ENCODE data around the gene DSC3. TPM values are rescaled to one million over a fixed set of nuclear protein-coding genes. Genes with fewer than 3 reads are reported as not detected.

Gene DSC3
- total and polyA plus RNA-seq, 2 experiments from 2014 or later, result 13.9 to 39.7 TPM

DNA sequence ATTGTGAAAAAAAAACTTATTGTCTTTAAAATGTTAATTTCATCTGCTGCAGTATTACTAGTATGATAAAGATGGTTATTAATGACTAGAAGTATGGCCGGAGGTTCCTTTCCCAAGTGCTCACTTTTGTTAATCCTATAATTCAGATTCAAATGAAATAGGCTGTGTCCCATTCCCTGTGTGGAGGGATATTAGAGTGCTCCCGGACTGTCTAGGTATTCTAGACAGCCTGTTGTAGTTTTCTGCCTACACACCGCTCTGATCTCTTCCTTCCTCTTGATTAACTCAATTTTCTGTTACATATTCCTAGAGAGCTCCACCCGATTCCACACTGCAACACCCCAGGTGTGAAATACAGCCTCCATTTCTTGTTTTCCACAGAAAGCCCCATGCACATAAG lies 15.4 kb upstream of the DSC3 start:
- TF ChIP-seq EZH2phosphoT487 (IDR thresholded peaks at IDR 0.05; ENCODE audit: low read depth, severe bottlenecking, unreplicated experiment) (no peak), EZH2 (IDR thresholded peaks at IDR 0.05; ENCODE audit: borderline replicate concordance) (no peak)
- TF ChIP-seq, protein P1, sequence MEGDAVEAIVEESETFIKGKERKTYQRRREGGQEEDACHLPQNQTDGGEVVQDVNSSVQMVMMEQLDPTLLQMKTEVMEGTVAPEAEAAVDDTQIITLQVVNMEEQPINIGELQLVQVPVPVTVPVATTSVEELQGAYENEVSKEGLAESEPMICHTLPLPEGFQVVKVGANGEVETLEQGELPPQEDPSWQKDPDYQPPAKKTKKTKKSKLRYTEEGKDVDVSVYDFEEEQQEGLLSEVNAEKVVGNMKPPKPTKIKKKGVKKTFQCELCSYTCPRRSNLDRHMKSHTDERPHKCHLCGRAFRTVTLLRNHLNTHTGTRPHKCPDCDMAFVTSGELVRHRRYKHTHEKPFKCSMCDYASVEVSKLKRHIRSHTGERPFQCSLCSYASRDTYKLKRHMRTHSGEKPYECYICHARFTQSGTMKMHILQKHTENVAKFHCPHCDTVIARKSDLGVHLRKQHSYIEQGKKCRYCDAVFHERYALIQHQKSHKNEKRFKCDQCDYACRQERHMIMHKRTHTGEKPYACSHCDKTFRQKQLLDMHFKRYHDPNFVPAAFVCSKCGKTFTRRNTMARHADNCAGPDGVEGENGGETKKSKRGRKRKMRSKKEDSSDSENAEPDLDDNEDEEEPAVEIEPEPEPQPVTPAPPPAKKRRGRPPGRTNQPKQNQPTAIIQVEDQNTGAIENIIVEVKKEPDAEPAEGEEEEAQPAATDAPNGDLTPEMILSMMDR (IDR thresholded peaks at IDR 0.05; ENCODE audit: poor library complexity), result no peak
- no peak for DNase-seq (ENCODE audit: low spot score)
- Histone ChIP-seq H3K4me3 (no peak overlapping the region), H3K27me3 (no peaks in the 10 kb centered on the region), H3K4me2 (no peak overlapping the region), H3K4me1 (ENCODE audit: insufficient read depth) (peaks cover 5% of the 10 kb centered on the region), H3K9me2 (replicated peaks; ENCODE audit: insufficient read depth) (no peaks in the 10 kb centered on the region), H4K20me1 (ENCODE audit: insufficient read depth, poor library complexity, severe bottlenecking) (no peaks in the 10 kb centered on the region), H3K36me3 (replicated peaks; ENCODE audit: insufficient read depth, low read depth) (no peaks in the 10 kb centered on the region), H3K79me2 (no peaks in the 10 kb centered on the region), H2AFZ (no peak overlapping the region), H3K27ac (no peak overlapping the region), H3K9me3 (ENCODE audit: low read depth) (no peaks in the 10 kb centered on the region)
- WGBS (ENCODE audit: low lambda C conversion rate, missing lambda C conversion rate), result 97% methylated on average over 4 of the region's 4 CpGs

DNA sequence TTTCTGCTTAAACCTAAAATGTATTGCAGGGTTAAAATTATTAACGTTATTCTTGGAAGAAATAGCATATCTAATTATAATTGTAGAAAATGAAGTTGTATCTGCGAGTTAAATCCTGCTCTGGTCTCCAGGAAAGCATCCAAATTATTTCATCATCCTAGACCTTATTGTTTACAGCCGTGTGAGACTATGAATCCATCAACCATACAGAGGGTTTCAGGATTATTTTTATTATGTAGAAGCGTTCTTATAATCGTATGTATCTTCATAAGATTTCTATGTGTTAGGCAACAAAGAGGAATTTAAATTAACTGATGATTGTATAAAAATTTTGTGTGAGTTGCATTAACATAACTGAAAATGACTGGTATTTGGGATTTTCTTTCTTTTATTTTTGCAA lies 14.5 kb upstream of the DSC3 start:
- no peak overlapping the region for H3K4me3 ChIP-seq
- 61% methylated on average over 5 of the region's 5 CpGs for WGBS (ENCODE audit: low lambda C conversion rate, missing lambda C conversion rate)
- DNase-seq (ENCODE audit: low spot score), result no peak
- H3K9me3 ChIP-seq (ENCODE audit: low read depth), result no peaks in the 10 kb centered on the region
- no peaks in the 10 kb centered on the region for H4K20me1 ChIP-seq (ENCODE audit: insufficient read depth, poor library complexity, severe bottlenecking)
- H3K27me3 ChIP-seq, result no peaks in the 10 kb centered on the region
- H3K79me2 ChIP-seq, result no peaks in the 10 kb centered on the region
- H3K4me2 ChIP-seq, result no peak overlapping the region
- no peak overlapping the region for H2AFZ ChIP-seq
- no peaks in the 10 kb centered on the region for H3K9me2 ChIP-seq (replicated peaks; ENCODE audit: insufficient read depth)
- H3K36me3 ChIP-seq (replicated peaks; ENCODE audit: insufficient read depth, low read depth), result no peaks in the 10 kb centered on the region
- peaks cover 5% of the 10 kb centered on the region for H3K4me1 ChIP-seq (ENCODE audit: insufficient read depth)
- no peak overlapping the region for H3K27ac ChIP-seq
- TF ChIP-seq, protein P1 (IDR thresholded peaks at IDR 0.05; ENCODE audit: poor library complexity), result no peak
- TF ChIP-seq EZH2 (IDR thresholded peaks at IDR 0.05; ENCODE audit: borderline replicate concordance) (no peak), EZH2phosphoT487 (IDR thresholded peaks at IDR 0.05; ENCODE audit: low read depth, severe bottlenecking, unreplicated experiment) (no peak)

GRCh38 chr18:31056296-31056695 lies 13.8 kb upstream of the DSC3 start:
- no peak for TF ChIP-seq EZH2phosphoT487 (IDR thresholded peaks at IDR 0.05; ENCODE audit: low read depth, severe bottlenecking, unreplicated experiment)
- TF ChIP-seq EZH2 (IDR thresholded peaks at IDR 0.05; ENCODE audit: borderline replicate concordance), result no peak
- TF ChIP-seq, protein P1 (IDR thresholded peaks at IDR 0.05; ENCODE audit: poor library complexity), result no peak
- Histone ChIP-seq H3K4me3 (no peak overlapping the region), H3K36me3 (replicated peaks; ENCODE audit: insufficient read depth, low read depth) (no peaks in the 10 kb centered on the region)

DNA sequence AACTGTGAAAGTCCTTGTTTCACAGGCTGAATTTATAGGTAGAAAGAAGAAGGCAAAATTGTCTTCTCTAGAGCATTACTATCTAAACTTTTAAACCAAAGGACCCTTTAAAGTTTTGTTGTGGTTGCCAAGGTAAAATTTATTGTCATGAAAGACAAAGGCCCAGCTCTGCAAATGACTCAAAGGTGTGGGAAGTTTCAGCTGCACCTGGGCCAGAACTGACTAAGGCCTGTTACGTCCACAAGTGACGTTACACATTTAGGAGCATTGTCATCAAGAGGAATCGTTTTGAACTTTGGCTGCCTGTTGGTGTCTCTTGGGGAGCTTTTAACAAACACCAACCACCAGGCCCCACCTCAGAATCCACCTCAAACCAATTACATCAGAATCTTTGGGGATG lies 8.1 kb upstream of the DSC3 start:
- 83% methylated on average over 3 of the region's 3 CpGs for WGBS (ENCODE audit: low lambda C conversion rate, missing lambda C conversion rate)
- TF ChIP-seq EZH2phosphoT487 (IDR thresholded peaks at IDR 0.05; ENCODE audit: low read depth, severe bottlenecking, unreplicated experiment) (no peak), EZH2 (IDR thresholded peaks at IDR 0.05; ENCODE audit: borderline replicate concordance) (no peak)
- TF ChIP-seq, protein P1 (IDR thresholded peaks at IDR 0.05; ENCODE audit: poor library complexity), result no peak
- Histone ChIP-seq H2AFZ (no peak overlapping the region), H3K36me3 (replicated peaks; ENCODE audit: insufficient read depth, low read depth) (no peaks in the 10 kb centered on the region), H4K20me1 (ENCODE audit: insufficient read depth, poor library complexity, severe bottlenecking) (no peaks in the 10 kb centered on the region), H3K9me2 (replicated peaks; ENCODE audit: insufficient read depth) (no peaks in the 10 kb centered on the region), H3K79me2 (no peaks in the 10 kb centered on the region), H3K9me3 (ENCODE audit: low read depth) (no peaks in the 10 kb centered on the region), H3K27me3 (no peaks in the 10 kb centered on the region), H3K4me3 (no peak overlapping the region), H3K4me2 (no peak overlapping the region), H3K27ac (no peak overlapping the region), H3K4me1 (ENCODE audit: insufficient read depth) (no peaks in the 10 kb centered on the region)
- no peak for DNase-seq (ENCODE audit: low spot score)

More at GRCh38 chr18:31056296-31056695, 13.8 kb upstream of the DSC3 start:
- 67% methylated on average over 2 of the region's 2 CpGs for WGBS (ENCODE audit: low lambda C conversion rate, missing lambda C conversion rate)
- DNase-seq (ENCODE audit: low spot score), result no peak
- no peaks in the 10 kb centered on the region for H3K4me1 ChIP-seq (ENCODE audit: insufficient read depth)
- H2AFZ ChIP-seq, result no peak overlapping the region
- H3K9me3 ChIP-seq (ENCODE audit: low read depth), result no peaks in the 10 kb centered on the region
- no peaks in the 10 kb centered on the region for H3K9me2 ChIP-seq (replicated peaks; ENCODE audit: insufficient read depth)
- no peak overlapping the region for H3K4me2 ChIP-seq
- no peaks in the 10 kb centered on the region for H4K20me1 ChIP-seq (ENCODE audit: insufficient read depth, poor library complexity, severe bottlenecking)
- H3K27me3 ChIP-seq, result no peaks in the 10 kb centered on the region
- no peak overlapping the region for H3K27ac ChIP-seq
- no peaks in the 10 kb centered on the region for H3K79me2 ChIP-seq

Measured in hepatocyte (in vitro differentiated cells).